ENCODE data around the gene TFB1M.

- TF ChIP-seq CTCF (IDR thresholded peaks at IDR 0.05; ENCODE audit: low read depth, low read length): no peak
- TF ChIP-seq EZH2phosphoT487 (IDR thresholded peaks at IDR 0.05; ENCODE audit: low read depth): no peak
Observed at GRCh38 chr6:155319902-155320301, 5.6 kb upstream of the TFB1M start.
